Activated B cell treated with CpG ODN at 0.5 μM for 24 hours (primary cell): Measurements from ENCODE around the gene TBC1D7. TPM values are rescaled to one million over a fixed set of nuclear protein-coding genes. Genes with fewer than 3 reads are reported as not detected.
A peak's percentile ranks its signal among the peaks of the same experiment; 100 is the strongest.

ENCODE experiments used
- ATAC-seq: fragments of 200-7000 bp; cut with Tn5 transposase; one replicate; pipeline ENCODE4 v1.10.0; 2021; ENCODE audit warnings: low read depth, mild to moderate bottlenecking, moderate library complexity
- CTCF ChIA-PET: fragments of 350-600 bp; sonication (Branson Sonifier 250); formaldehyde crosslinking; loops from one replicate; lab custom pipeline; 2021; ENCODE audit warnings: antibody characterized with exemption; lab: Charles Lee
- POLR2A ChIA-PET: fragments of 350-600 bp; sonication (Branson Sonifier 250); formaldehyde crosslinking; loops from one replicate; lab custom pipeline; 2021; ENCODE audit warnings: antibody characterized with exemption; lab: Charles Lee
- DNase-seq: peaks from one replicate; pipeline ENCODE4 v3.0.0; 2022
- H3K27ac Mint-ChIP-seq: one replicate; pipeline ENCODE4 v1.8.0; 2020; ENCODE audit warnings: mixed read lengths
- H3K27me3 Mint-ChIP-seq: one replicate; pipeline ENCODE4 v1.8.0; 2021; ENCODE audit warnings: mixed read lengths
- H3K36me3 Mint-ChIP-seq: one replicate; pipeline ENCODE4 v1.8.0; 2021; ENCODE audit warnings: low read depth, mixed read lengths
- H3K4me1 Mint-ChIP-seq: one replicate; pipeline ENCODE4 v1.8.0; 2021; ENCODE audit warnings: mixed read lengths
- H3K4me3 Mint-ChIP-seq: one replicate; pipeline ENCODE4 v1.8.0; 2020; ENCODE audit warnings: mild to moderate bottlenecking, mixed read lengths
- H3K9me3 Mint-ChIP-seq: one replicate; pipeline ENCODE4 v1.8.0; 2020; ENCODE audit warnings: mixed read lengths
- CTCF ChIP-seq: fragments of 200-600 bp; IDR thresholded peaks from one replicate; pipeline ENCODE4 v1.8.0; 2022; ENCODE audit warnings: antibody characterized with exemption, mild to moderate bottlenecking
- intact Hi-C: fragments of 100-400 bp; cut with micrococcal nuclease; formaldehyde crosslinking; loops from one replicate; pipeline ENCODE4 v1.15.1; 2024
- total RNA-seq: library from RNA; stranded (reverse); gene quantifications from 2 replicates; pipeline ENCODE4 v1.2.3, GENCODE V29; 2022

Gene TBC1D7
- total RNA-seq, 1 donor from 2014 or later: 18.5 TPM

GRCh38 chr6:13314806-13315205 is 13.5 kb downstream of the TBC1D7 start:
- Mint-ChIP-seq H3K4me1 (peaks cover 2% of the 10 kb centered on the region), H3K36me3 (peaks cover 83% of the 10 kb centered on the region), H3K9me3 (no peaks in the 10 kb centered on the region), H3K27me3 (no peaks in the 10 kb centered on the region), H3K27ac (no peak overlapping the region), H3K4me3 (no peak overlapping the region)
- ATAC-seq (no peak), DNase-seq (no peak)
- ChIA-PET CTCF (interaction anchor here (0.7 kb wide), 1 partner anchor 120 kb away, joined by 3 read pairs; no protein-coding TSS in a partner anchor), POLR2A (no interaction called here)
- intact Hi-C loops: no loop called here
- no peak for TF ChIP-seq CTCF

- Mint-ChIP-seq H3K9me3 (no peaks in the 10 kb centered on the region), H3K4me3 (no peak overlapping the region), H3K4me1 (peaks cover 2% of the 10 kb centered on the region), H3K27ac (no peak overlapping the region), H3K36me3 (peaks cover 80% of the 10 kb centered on the region), H3K27me3 (no peaks in the 10 kb centered on the region)
- ChIA-PET POLR2A (no interaction called here), CTCF (no interaction called here)
- ATAC-seq: no peak
- no peak for TF ChIP-seq CTCF
- intact Hi-C loops: no loop called here
- DNase-seq: no peak
These were observed 17.2 kb downstream of the TBC1D7 start for GRCh38 chr6:13311155-13311554.

DNA sequence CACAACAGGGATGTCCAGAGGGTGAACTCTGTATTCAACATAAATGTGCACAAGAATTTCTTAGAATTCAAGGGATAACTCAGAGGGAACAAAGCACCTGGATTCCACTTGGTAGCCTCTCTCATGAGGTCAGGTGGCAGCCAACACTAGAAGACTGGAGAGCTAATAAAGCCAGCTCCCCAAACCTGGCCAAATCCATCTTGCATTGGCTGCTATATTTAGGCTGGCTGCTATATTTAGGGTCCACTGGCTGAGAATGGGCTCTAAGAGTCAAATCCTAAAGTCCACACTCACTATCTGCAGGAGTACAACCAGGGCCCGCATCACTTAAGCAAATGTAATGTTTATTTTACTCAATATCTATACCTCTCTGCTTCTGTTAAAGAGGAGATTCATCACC is 20.0 kb downstream of the TBC1D7 start:
- Mint-ChIP-seq H3K36me3 (peaks cover 57% of the 10 kb centered on the region), H3K9me3 (no peaks in the 10 kb centered on the region), H3K27me3 (no peaks in the 10 kb centered on the region), H3K4me1 (peaks cover 28% of the 10 kb centered on the region), H3K27ac (no peak overlapping the region), H3K4me3 (no peak overlapping the region)
- no peak for DNase-seq
- CTCF ChIA-PET: no interaction called here
- TF ChIP-seq CTCF: no peak
- intact Hi-C loops: no loop called here
- POLR2A ChIA-PET: no interaction called here
- no peak for ATAC-seq

- intact Hi-C loops: no loop called here
- Mint-ChIP-seq H3K4me3 (no peak overlapping the region), H3K36me3 (peaks cover 53% of the 10 kb centered on the region), H3K4me1 (peaks cover 36% of the 10 kb centered on the region), H3K9me3 (no peaks in the 10 kb centered on the region), H3K27ac (no peak overlapping the region), H3K27me3 (no peaks in the 10 kb centered on the region)
- ChIA-PET CTCF (no interaction called here), POLR2A (interaction anchor here (0.8 kb wide), 1 partner anchor 308 kb away, joined by 3 read pairs; the partner anchor contains the start of gene NOL7)
- no peak for TF ChIP-seq CTCF
- ATAC-seq (no peak), DNase-seq (no peak)
These were observed 20.8 kb downstream of the TBC1D7 start for GRCh38 chr6:13307508-13307995.

DNA sequence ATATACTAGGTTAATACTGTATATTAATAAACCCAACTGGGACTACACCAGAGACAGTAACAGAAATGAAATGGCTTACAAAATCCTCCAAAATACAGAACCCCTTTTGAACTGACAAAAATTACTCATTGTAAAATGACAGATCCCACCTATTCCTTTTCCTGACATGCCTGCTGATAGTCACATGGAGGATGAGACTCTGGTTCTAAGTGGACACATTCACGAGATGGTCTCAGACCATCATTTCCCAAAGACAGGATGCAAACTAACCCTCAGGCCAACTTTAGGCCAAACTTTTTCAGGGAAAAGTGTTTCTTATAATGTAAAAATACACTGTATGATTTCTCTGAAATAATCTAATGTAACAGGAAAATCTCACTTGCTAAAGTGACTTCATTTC is 22.5 kb downstream of the TBC1D7 start:
- ATAC-seq: no peak
- Mint-ChIP-seq H3K4me1 (peaks cover 51% of the 10 kb centered on the region), H3K27me3 (no peaks in the 10 kb centered on the region), H3K36me3 (peaks cover 50% of the 10 kb centered on the region), H3K4me3 (no peak overlapping the region), H3K27ac (peak overlapping the region; percentile 92), H3K9me3 (no peaks in the 10 kb centered on the region)
- ChIA-PET CTCF (interaction anchor here (1.3 kb wide), 1 partner anchor 27 kb away, joined by 6 read pairs; no protein-coding TSS in a partner anchor), POLR2A (interaction anchor here (0.9 to 5.4 kb wide), 4 partner anchors 16 to 31 kb away, joined by 3 to 80 read pairs (median 35); partner anchors contain the start of gene TBC1D7)
- no peak for DNase-seq
- TF ChIP-seq CTCF: no peak
- intact Hi-C loops: no loop called here
